Activated CD8-positive, alpha-beta memory T cell treated with anti-CD3 and anti-CD28 coated beads, Interleukin-2, amount 10 ng/mL, durations not matched to agents 7 days and 5 days (primary cell): Measurements from ENCODE around the gene SRSF3. TPM values are rescaled to one million over a fixed set of nuclear protein-coding genes. Genes with fewer than 3 reads are reported as not detected.
A peak's percentile ranks its signal among the peaks of the same experiment; 100 is the strongest.
"Not testable (repeated sequence)": the region's sequence is repeated elsewhere in the genome, so short reads cannot be mapped to it uniquely, and the experiment has no call there.

Source experiments
- ATAC-seq: fragments of 150-1000 bp; cut with Tn5 transposase; one replicate; pipeline ENCODE4 v1.10.0; 2021; ENCODE audit warnings: moderate library complexity
- CTCF ChIA-PET: fragments of 350-600 bp; sonication (Branson Sonifier 250); formaldehyde crosslinking; loops from one replicate; lab custom pipeline; 2021; ENCODE audit warnings: antibody characterized with exemption; lab: Charles Lee
- DNase-seq: peaks from one replicate; pipeline ENCODE4 v3.0.0-alpha.2; 2020
- H3K27ac Mint-ChIP-seq: one replicate; pipeline ENCODE4 v1.8.0; 2021; ENCODE audit warnings: mild to moderate bottlenecking, mixed read lengths
- H3K27me3 Mint-ChIP-seq: one replicate; pipeline ENCODE4 v1.8.0; 2021; ENCODE audit warnings: mixed read lengths
- H3K36me3 Mint-ChIP-seq: one replicate; pipeline ENCODE4 v1.8.0; 2021; ENCODE audit warnings: mild to moderate bottlenecking, mixed read lengths
- H3K4me1 Mint-ChIP-seq: one replicate; pipeline ENCODE4 v1.8.0; 2021; ENCODE audit warnings: mixed read lengths
- H3K4me3 Mint-ChIP-seq: one replicate; pipeline ENCODE4 v1.8.0; 2021; ENCODE audit warnings: mild to moderate bottlenecking, moderate library complexity, mixed read lengths
- H3K9me3 Mint-ChIP-seq: one replicate; pipeline ENCODE4 v1.8.0; 2022; ENCODE audit warnings: low read depth, mixed read lengths
- total RNA-seq, 2 experiments: library from RNA; stranded (reverse); gene quantifications; one replicate each; pipeline ENCODE4 v1.2.3, GENCODE V29; 2021

Gene SRSF3
- total RNA-seq, 2 experiments from 2014 or later: 416 to 514 TPM

DNA sequence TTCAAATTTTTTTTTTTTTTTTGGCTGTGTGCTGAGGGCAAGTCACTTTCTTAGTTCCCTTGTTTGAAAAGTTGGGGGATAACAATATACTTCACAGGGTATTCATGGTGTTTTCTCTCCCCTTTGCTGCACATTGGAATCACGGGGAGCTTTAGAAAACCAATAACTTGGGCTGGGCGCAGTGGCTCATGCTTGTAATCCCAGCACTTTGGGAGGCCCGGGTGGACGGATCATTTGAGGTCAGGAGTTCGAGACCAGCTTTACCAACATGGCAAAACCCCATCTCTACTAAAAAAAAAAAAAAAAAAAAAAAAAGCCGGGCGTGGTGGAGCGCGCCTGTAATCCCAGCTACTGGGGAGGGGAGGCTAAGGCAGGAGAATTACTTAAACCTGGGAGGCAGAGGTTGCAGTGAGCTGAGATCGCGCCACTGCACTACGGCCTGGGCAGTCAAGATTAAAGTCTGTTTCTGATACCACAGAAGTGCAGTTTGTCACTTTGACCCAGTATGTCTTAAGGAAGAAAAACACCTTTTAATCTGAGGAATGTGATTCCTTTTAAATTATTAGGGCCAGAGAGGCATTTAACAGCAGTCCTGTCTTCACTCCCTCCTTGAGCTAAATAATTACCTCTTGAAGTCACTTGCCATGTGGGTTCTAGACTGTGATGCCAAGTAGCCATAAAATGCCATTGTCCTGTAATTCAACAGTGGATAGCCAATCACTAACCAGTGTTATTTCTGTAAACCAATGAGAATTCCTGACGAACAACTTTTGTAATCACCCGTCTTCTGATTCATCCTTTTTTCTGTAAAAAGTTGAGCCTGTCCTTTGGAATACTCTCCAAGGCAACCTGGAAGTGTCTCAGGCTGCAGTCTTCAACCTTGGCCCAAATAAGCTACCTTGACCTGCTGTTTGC, 16.1 kb downstream of the SRSF3 start:
- CTCF ChIA-PET: interaction anchor here (0.6 to 2.0 kb wide), 8 partner anchors 8 to 158 kb away, joined by 3 to 13 read pairs (median 4); no protein-coding TSS in a partner anchor
- H3K4me3 Mint-ChIP-seq: no peak overlapping the region
- H3K27ac Mint-ChIP-seq: peak overlapping the region; percentile 33
- peaks cover 55% of the 10 kb centered on the region for H3K36me3 Mint-ChIP-seq
- ATAC-seq (no peak), DNase-seq (no peak)
- H3K4me1 Mint-ChIP-seq: peaks cover 18% of the 10 kb centered on the region
- no peaks in the 10 kb centered on the region for H3K27me3 Mint-ChIP-seq
- H3K9me3 Mint-ChIP-seq: no peaks in the 10 kb centered on the region

GRCh38 chr6:36610956-36611336, 16.8 kb downstream of the SRSF3 start:
- Mint-ChIP-seq H3K27ac (peak overlapping the region; percentile 33), H3K9me3 (no peaks in the 10 kb centered on the region), H3K4me3 (no peak overlapping the region), H3K36me3 (peaks cover 49% of the 10 kb centered on the region), H3K4me1 (peaks cover 13% of the 10 kb centered on the region), H3K27me3 (no peaks in the 10 kb centered on the region)
- ATAC-seq (no peak), DNase-seq (no peak)
- CTCF ChIA-PET: interaction anchor here (1.3 to 1.7 kb wide), 6 partner anchors 8 to 153 kb away, joined by 3 to 8 read pairs (median 4); no protein-coding TSS in a partner anchor

DNA sequence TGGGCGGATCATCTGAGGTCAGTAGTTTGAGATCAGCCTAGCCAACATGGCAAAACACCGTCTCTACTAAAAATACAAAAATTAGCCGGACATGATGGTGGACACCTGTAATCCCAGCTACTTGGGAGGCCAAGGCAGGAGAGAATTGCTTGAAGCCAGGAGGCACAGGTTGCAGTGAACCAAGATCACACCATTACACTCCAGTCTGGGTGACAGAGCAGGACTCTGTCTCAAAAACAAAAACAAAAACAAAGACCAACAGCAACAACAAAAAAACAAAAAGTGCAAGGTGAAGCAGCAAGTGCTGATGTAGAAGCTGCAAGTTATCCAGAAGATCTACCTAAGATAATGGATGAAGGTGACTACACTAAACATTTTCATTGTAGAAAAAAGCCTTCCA, 17.5 kb downstream of the SRSF3 start:
- not testable (repeated sequence) for H3K9me3 Mint-ChIP-seq, DNase-seq, ATAC-seq, H3K27me3 Mint-ChIP-seq, H3K4me3 Mint-ChIP-seq
- Mint-ChIP-seq H3K36me3 (peaks cover 44% of the 10 kb centered on the region), H3K4me1 (peaks cover 12% of the 10 kb centered on the region), H3K27ac (peak overlapping the region; percentile 54)
- CTCF ChIA-PET: interaction anchor here (0.8 to 1.7 kb wide), 10 partner anchors 11 to 406 kb away, joined by 3 to 8 read pairs (median 4); no protein-coding TSS in a partner anchor

- ATAC-seq (no peak), DNase-seq (no peak)
- H3K4me3 Mint-ChIP-seq: no peak overlapping the region
- H3K27me3 Mint-ChIP-seq: no peaks in the 10 kb centered on the region
- peaks cover 14% of the 10 kb centered on the region for H3K4me1 Mint-ChIP-seq
- peaks cover 42% of the 10 kb centered on the region for H3K36me3 Mint-ChIP-seq
- CTCF ChIA-PET: interaction anchor here (0.8 to 1.7 kb wide), 9 partner anchors 11 to 406 kb away, joined by 3 to 8 read pairs (median 4); no protein-coding TSS in a partner anchor
- H3K9me3 Mint-ChIP-seq: no peaks in the 10 kb centered on the region
- peak overlapping the region; percentile 54 for H3K27ac Mint-ChIP-seq
Measured at GRCh38 chr6:36612101-36612625, 18.0 kb downstream of the SRSF3 start.

DNA sequence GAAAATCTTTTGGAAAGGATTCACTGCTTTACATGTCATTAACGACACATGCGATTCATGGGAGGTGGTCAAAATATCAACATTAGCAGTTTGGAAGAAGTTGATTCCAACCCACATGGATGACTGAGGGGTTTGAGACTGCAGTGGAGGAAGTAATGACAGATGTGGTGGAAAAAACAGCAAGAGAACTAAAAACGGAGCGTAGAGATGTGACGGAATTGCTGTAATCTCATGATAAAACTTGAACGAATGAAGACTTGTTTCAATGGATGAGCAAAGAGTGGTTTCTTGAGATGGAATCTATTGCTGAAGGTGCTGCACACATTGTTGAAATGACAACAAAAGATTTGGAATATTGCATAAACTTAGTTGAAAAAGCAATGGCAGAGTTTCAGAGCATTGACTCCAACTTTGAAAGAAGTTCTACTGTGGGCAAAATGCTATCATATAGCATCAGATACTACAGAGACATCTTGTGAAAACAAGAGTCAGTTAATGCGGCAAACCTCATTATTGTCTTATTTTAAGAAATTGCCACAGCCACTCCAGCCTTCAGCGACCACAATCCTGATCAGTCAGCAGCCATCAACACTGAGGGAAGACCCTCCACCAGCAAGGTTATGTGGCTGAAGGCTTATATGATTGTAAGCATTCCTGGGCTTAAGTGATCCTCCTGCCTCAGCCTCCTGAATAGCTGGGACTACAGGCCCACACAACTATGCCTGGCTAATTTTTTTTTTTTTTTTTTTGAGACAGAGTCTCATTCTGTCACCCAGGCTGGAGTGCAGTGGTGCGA, 19.2 kb downstream of the SRSF3 start:
- CTCF ChIA-PET: interaction anchor here (4.8 kb wide), 1 partner anchor 144 kb away, joined by 112 read pairs; no protein-coding TSS in a partner anchor
- Mint-ChIP-seq H3K36me3 (peaks cover 30% of the 10 kb centered on the region), H3K27ac (peak overlapping the region; percentile 24)

DNA sequence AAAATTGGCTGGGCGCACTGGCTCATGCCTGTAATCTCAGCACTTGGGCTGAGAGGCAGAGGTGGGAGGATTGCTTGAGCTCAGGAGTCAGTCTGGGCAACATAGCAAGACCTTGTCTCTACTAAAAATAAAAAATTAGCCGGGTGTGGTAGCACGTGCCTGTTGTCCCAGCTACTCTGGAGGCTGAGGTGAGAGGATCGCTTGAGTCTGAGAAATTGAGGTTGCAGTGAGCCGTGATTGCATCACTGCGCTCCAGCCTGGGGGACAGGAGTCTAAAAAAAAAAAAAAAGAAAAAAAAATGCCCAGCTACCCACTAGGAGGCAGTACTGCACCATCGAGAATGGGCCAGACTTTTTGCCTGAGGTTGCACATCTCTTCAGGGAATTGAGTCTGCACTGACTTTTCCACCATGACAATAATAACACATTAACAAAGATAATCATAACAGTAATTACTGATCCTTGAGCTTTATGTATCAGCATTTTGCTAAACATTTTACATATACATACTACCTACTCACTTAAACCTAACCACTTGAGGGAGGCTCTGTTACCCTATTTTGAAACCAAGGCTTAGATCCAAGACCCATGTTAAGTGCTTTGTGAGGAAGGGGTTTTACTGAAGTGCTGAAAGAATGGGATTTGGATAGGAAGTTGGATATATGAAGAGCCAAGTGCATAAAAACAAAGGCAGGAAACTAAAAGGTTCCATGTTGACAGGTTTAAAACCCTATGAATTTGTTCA, 21.0 kb downstream of the SRSF3 start:
- peak; percentile 52 for ATAC-seq
- CTCF ChIA-PET: interaction anchor here (0.6 to 4.8 kb wide), 51 partner anchors 8 to 404 kb away, joined by 3 to 112 read pairs (median 4); partner anchors contain the start of genes C6orf89, CDKN1A and RAB44
- no peaks in the 10 kb centered on the region for H3K9me3 Mint-ChIP-seq
- peak overlapping the region; percentile 4 for H3K27ac Mint-ChIP-seq
- peaks cover 13% of the 10 kb centered on the region for H3K4me1 Mint-ChIP-seq
- peak; percentile 55 for DNase-seq
- H3K27me3 Mint-ChIP-seq: no peaks in the 10 kb centered on the region
- H3K36me3 Mint-ChIP-seq: peaks cover 18% of the 10 kb centered on the region
- H3K4me3 Mint-ChIP-seq: no peak overlapping the region

More for the DNA sequence above, 19.2 kb downstream of the SRSF3 start:
- ATAC-seq: no peak
- Mint-ChIP-seq H3K27me3 (no peaks in the 10 kb centered on the region), H3K4me1 (peaks cover 13% of the 10 kb centered on the region), H3K9me3 (no peaks in the 10 kb centered on the region), H3K4me3 (no peak overlapping the region)
- DNase-seq: no peak

DNA sequence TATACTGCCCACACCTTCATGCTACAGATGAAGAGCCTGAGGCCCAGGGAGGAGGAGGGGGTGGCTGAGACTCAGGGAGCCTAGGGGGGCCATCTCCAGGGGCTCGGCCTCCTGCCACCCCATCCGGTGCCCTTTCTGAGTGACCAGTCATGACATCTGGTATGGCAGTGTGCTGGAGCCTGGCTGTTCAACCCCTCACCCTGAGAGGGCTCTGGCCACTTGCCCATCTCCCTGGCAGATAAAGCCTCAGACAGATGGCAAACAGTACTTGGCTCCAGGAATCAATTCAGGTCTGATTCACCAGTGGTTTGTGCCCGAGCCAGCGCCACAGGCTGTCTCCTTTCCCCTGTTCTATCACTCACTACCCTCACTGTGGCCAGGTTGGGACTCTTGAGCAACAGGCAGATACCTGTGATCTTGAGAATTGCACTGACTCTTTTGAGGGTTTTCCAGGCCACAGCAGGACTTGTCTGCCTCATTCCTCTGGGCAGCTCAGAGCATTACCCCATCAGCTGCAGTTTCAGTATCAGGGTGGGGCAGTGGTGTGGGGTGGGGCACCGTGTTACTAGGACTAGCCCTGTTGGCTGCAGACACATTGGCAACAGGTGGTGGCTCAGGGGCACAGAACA, 22.8 kb downstream of the SRSF3 start:
- peaks cover 13% of the 10 kb centered on the region for H3K4me1 Mint-ChIP-seq
- CTCF ChIA-PET: interaction anchor here (2.7 to 4.8 kb wide), 4 partner anchors 10 to 166 kb away, joined by 11 to 112 read pairs (median 20); no protein-coding TSS in a partner anchor
- peak; percentile 13 for ATAC-seq
- no peak overlapping the region for H3K27ac Mint-ChIP-seq
- no peak for DNase-seq
- H3K36me3 Mint-ChIP-seq: peaks cover 5% of the 10 kb centered on the region
- no peaks in the 10 kb centered on the region for H3K27me3 Mint-ChIP-seq
- no peaks in the 10 kb centered on the region for H3K9me3 Mint-ChIP-seq
- no peak overlapping the region for H3K4me3 Mint-ChIP-seq

DNA sequence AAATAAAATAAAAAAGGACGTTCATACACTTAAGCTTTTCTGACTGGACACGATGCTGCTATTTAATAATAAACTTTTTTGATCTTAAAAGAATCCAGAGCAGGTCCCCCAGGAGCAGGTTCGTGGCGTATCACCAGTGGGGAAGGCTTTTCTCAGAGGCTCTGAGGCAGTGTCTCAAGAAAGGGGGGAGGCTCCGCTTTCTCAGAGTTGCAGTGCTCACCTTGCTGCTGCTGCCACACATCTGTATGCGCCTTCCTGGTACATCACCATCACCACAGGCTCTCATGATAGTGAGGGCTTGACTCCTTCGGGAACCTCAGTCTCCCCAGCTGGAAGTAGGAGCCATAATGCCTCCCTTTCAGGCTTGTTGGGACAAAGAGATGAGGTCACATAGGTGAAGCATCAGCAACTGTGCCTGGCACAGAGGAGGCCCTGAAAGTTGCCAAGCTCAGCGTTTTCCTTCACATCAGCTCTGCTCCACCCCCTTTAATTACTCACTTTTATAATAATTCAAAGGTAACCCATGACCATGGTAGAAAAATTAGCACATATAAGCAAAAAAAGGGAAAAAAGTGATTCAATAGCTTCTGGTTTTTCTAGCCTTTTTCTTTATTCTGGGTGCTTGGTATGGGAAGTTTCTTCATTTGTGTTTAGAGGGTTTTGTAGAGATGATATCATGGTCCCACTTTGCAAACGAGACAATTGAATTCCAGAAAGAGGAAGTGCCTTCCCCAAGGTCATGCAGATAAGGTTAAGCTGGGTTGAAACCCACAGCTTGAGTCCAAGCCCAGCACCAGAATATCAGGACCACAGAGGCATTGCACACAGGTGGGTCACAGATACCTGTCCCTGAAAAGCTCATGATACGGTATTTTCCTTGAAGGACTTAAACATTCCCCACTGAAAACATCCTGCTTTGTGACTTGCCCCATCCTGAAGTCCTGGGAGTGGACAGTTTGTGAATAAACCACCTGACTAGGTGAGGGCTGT, 24.5 kb downstream of the SRSF3 start:
- DNase-seq (no peak), ATAC-seq (no peak)
- Mint-ChIP-seq H3K27me3 (no peaks in the 10 kb centered on the region), H3K9me3 (no peaks in the 10 kb centered on the region), H3K27ac (no peak overlapping the region), H3K36me3 (no peaks in the 10 kb centered on the region), H3K4me3 (no peak overlapping the region), H3K4me1 (peaks cover 20% of the 10 kb centered on the region)
- CTCF ChIA-PET: interaction anchor here (0.8 to 1.8 kb wide), 9 partner anchors 9 to 164 kb away, joined by 3 to 8 read pairs (median 3); no protein-coding TSS in a partner anchor

- H3K9me3 Mint-ChIP-seq: no peaks in the 10 kb centered on the region
Measured at GRCh38 chr6:36621371-36621855, 27.3 kb downstream of the SRSF3 start.

DNA sequence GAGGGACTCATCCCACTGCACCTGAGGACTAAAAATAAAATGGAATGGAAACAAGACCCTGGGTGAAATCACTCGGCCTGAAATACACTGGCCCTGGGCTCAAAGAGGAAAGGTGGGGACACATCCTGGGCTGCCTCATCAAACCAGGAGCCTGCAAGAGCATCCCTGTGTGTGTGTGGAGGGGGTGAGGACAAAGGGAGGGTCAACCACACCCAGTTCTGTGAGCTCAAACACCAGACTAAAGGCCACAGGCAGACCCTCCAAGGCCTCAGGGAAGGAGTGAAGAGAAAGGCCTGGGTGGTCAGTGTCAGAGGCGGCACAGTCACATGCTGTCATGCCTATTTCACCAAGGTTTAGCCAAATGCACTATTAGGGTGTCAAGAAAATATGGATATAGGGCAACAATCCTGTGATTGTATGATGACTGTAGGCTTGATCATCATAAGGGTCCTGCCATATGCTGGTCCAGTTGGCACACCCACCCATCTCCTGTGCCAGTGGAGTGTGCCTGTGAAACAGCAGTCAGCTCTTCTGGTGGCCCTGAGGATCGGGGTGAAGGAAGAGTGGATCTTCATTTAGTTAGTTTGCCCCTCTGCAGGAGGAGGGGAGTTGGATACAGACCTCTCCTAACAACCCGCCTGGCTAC, 28.9 kb downstream of the SRSF3 start:
- H3K4me1 Mint-ChIP-seq: peaks cover 24% of the 10 kb centered on the region
- ATAC-seq (peak; percentile 32), DNase-seq (no peak)
- H3K36me3 Mint-ChIP-seq: no peaks in the 10 kb centered on the region
- no peaks in the 10 kb centered on the region for H3K27me3 Mint-ChIP-seq
- no peak overlapping the region for H3K27ac Mint-ChIP-seq
- no peaks in the 10 kb centered on the region for H3K9me3 Mint-ChIP-seq
- H3K4me3 Mint-ChIP-seq: no peak overlapping the region
- CTCF ChIA-PET: interaction anchor here (0.6 to 4.4 kb wide), 17 partner anchors 8 to 587 kb away, joined by 3 to 57 read pairs (median 4); partner anchors contain the start of gene CDKN1A

More at GRCh38 chr6:36621371-36621855, 27.3 kb downstream of the SRSF3 start:
- DNase-seq (no peak), ATAC-seq (no peak)
- H3K36me3 Mint-ChIP-seq: no peaks in the 10 kb centered on the region
- no peak overlapping the region for H3K27ac Mint-ChIP-seq
- no peak overlapping the region for H3K4me3 Mint-ChIP-seq
- peaks cover 30% of the 10 kb centered on the region for H3K4me1 Mint-ChIP-seq
- no peaks in the 10 kb centered on the region for H3K27me3 Mint-ChIP-seq
- CTCF ChIA-PET: interaction anchor here (1.9 kb wide), 1 partner anchor 133 kb away, joined by 5 read pairs; no protein-coding TSS in a partner anchor
